Measurements from ENCODE around the gene CELSR1.
"Not testable (repeated sequence)": the region's sequence is repeated elsewhere in the genome, so short reads cannot be mapped to it uniquely, and the experiment has no call there.

Gene CELSR1

DNA sequence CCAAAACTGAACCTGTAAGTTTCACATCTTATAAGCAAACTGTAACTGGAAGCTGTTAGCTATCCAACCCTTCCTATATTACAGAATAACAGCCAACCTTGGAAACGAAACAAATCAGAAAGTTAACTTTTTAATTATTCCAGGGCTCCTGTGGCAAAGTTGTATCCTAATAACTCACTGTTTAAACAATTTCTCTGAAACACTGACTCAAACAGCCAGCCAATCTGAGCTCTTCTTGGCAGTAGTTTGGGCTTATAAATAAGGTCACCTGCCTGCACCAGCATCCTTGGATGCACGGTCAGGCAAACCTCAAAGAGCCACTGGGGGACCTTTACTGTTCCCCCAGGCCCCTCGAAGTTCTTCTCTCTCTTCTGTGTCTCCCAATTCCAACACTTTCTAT, 5.0 kb downstream of the CELSR1 start:
- DNase-seq (ENCODE audit: low read depth), result no peak

DNA sequence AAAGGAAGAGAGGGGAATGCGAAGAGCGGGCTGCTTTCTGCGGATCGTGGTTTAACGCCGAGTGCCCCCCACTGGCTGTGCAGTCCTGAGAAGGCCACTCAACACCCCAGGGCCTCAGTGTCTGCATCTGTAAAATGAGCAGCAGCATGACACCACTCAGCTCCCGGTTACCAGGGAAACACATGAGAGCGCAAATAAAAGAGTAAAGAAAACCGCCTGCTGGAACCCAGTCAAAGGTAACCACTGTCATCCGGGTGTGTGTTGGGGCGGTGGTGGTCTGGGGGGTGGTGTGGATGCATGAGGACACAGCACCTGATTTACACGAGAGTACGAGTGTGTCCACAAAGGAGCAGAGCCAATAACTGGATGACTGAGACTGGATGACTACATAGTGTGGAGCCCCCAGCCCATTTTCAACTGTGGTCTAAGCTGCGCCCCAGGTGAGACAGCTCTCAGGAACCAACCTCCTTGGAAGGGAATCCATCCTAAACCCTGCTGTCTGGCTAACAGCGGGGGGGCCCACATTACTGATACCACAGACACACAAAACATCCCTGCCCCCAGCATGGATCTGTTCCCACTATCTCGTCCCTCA, 5.7 kb downstream of the CELSR1 start:
- DNase-seq (ENCODE audit: low read depth), result no peak

DNA sequence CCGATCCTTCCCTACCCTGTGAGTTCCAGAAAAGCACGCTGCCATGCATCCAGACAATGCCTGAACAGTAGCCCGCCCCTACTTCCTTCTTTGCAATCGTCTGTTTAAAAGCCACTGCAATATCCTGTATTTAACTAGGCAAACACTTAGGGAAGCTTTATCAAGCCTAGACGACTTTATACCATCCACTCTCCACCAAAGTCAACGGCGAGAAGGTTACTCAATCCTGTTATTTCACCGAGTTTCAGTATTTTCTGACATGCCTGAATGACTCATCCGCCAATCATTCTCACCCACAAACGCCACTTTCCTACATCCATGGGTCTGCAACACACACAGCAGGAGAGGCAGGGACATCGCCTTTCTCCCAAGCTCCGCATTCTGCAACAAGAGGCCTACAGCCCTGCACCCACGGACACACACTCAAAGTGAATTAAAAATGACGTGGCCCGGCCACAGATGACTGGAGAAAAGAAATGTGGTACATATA, 9.3 kb downstream of the CELSR1 start:
- no peak for DNase-seq (ENCODE audit: low read depth)

DNA sequence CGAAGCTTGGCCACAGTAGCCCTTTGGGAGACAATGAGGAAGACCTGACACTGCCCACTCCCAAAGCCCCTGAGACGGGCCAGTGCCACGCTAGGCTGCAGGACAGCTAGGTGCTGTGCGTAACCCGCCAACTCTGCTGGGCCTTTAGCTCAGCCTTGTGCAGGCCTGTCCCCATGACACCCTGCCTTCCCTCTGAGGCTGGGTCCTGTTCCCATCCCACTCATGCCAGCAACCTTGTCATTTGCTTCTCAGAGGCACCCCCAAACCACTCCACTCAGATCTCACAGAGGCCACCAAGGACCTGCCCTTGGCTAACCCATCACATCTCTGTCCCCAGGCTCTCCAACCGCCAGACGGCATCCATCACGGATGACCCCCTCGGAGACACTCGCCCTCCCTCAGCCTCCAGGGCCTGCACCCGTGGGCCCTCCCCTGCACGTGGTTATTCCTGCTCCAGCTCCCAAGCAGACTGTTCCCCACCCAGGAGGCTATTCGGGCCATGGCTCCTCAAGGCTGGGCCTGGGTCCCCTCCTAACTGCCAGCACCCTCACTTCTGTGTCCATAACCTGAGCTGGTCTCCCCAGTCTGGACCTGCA, 11.1 kb downstream of the CELSR1 start:
- no peak for DNase-seq (ENCODE audit: low read depth)

DNA sequence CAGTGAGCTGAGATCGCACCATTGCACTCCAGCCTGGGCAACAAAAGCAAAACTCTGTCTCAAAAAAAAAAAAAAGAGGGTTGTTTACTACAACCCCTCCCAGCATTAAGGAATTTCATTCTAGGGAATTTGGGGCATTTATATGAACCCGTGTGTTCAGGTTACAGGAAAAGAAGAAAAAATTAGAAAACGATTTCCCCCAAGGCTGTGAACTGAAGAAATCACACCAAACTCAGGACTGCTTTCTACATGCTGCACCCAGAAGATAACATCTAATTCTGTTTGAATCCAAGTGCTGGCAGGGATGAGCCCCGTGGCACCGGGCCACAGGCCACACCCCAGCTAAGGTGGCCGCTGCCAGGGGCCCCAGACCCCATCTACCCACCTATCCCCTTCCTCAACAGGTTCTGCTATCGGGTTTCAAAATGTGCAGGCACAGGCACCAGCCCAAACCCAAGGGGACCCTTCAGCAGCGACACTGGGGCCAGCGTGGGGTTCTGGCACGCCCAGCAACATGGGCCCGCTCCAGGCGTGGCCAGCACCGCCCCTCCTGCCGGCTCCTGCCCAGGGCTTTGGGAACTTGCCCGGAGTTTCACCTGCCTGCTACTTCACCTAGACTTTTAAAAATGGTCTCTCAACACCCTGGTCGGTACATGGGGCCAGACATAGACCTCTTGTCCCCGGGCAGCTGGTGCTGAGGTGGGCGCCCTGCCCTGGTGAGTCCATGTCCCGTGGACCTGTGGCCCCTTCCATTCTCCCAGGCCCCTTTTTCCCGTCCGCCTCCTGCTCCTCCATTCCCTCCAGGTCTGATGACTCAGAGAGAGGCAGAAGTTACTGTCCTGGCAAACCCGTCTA, 11.8 kb downstream of the CELSR1 start:
- DNase-seq (ENCODE audit: low read depth), result no peak

DNA sequence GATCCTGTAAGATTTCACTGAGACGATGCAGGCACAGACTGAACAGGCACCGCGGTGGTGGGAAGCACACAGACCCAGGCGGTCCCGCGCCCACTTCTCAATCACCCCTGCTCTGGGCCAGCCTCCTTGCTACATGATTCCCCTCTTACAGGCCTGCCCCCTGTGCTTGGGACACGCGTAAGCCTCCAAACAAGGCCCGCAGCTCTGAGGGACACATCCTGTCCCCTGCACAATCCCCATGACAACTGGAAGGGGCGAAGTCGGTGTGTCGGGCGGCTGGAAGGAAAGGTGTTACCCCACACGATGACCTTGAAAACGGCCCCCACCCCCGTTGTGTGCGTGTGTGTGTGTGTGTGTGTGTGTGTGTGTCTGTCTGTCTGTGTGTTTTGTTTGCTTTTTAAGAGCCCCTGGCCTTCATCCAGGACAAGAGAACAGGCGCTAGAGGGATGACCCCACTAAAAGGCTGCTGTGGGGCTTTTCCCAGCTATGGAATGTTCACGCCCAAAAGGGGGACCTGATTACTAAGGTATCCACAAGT, 13.1 kb downstream of the CELSR1 start:
- no peak for DNase-seq (ENCODE audit: low read depth)

DNA sequence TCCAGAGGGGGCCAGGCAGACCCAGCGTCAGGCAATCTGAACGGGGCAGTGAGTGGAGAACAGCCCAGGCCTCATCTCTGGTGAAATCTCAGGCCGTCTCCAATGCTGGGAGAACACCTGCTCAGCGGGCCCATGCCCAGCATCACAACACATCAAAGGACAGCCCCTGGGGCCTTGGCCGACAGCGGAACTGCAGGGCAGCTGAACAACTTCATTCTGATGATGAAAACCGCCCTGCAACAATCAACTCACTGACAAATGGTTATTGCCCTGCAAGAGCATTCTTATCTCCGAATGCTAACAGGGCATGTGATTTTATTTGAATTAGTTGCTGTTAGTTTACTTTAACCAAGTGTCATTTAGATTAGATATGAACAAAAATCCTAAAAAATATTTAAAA, 14.6 kb downstream of the CELSR1 start:
- no peak for DNase-seq (ENCODE audit: low read depth)

DNA sequence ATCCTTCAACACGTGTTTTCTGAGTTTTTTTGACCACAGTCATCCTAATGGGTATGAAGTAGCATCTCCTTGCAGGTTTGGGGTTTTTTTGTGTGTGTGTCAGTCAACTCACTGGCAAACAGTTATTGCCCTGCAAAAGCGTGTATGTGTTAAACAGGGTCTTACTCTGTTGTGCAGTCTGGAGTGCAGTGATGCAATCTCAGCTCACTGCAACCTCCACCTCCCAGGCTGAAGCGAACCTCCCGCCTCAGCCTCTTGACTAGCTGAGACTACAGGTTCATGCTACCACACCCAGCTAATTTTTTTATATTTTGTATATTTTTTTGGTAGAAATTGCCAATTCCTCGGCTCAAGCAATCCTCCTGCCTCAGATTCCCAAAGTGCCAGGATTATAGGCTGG, 15.4 kb downstream of the CELSR1 start:
- DNase-seq (ENCODE audit: low read depth), result no peak

DNA sequence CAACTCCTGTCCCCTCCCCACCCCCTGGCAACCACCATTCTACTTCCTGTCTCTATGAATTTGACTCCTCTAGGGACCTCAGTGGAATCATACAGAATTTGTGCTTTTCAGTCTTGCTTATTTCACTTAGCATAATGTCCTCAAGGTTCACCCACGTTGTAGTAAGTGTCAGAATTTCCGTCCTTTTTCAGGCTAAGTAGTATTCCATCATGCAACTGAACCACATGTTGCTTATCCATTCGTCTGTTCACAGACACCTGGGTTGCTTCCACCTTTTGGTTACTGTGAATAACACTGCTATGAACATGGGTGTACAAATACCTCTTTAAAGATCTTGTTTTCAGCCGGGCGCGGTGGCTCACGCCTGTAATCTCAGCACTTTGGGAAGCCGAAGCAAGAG, 16.5 kb downstream of the CELSR1 start:
- no peak for DNase-seq (ENCODE audit: low read depth)

DNA sequence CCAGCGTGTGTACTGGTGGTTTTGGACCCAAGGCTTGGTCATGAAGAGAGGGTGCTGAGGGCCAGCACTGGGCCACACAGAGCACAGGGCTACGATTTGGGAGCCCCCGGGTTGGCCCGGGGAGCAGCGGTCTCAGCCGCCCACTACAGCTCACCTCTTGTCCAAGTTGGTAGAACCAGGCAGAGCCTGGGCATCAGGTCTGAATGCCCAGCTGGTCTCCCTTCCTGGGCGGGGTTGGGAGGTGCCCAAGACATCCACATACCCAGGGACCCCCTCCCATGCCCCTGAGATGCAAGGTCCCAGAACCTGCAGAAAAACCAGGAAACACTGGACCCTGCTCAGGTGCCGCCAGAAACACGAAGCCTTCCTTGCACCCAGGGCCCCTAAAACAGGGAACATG, 18.0 kb downstream of the CELSR1 start:
- DNase-seq (ENCODE audit: low read depth), result no peak

DNA sequence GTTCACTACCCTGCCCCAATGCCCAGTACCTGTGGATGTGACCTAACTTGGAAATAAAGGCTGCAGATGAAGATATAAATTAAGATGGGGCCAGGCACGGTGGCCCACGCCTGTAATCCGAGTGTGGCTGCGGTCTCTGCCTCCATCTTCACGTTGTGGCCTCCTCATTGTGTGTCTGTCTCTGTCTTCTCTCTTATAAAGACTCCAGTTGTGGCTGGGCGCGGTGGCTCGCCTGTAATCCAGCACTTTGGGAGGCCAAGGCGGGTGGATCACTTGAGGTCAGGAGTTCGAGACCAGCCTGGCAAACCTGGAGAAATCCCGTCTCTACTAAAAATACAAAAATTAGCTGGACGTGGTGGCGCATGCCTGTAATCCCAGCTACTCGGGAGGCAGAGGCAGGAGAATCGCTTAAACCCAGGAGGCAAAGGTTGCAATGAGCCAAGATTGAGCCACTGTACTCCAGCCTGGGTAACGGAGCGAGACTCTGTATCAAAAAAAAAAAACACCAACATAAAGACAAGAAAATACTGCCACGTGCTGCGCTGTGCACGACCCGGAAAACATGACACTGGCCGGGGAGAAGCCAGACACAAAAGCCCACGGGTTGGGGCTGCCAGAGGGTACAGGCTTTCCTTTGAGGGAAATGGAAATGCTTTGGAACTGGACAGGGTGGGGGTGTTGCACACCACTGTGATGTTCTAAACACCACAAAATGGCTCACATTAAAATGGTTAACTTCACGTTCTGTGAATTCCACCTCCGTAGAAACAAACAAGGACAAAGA, 18.7 kb downstream of the CELSR1 start:
- no peak for DNase-seq (ENCODE audit: low read depth)

DNA sequence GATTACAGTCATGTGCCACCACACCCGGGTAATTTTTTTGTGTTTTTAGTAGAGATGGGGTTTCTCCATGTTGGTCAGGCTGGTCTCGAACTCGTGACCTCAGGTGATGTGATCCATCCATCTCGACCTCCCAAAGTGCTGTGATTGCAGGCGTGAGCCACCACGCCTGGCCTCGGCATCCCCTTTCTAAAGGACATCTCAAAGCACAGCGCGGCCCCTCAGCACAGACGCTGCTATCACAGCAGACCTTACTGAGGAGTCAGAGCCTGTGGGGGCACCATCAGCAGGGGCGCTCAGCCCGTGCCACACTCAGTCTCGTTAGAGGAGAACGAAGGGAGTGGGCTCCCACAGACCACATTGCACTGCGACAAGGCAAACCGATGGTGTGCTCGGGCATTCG, 19.4 kb downstream of the CELSR1 start:
- DNase-seq (ENCODE audit: low read depth), result no peak

DNA sequence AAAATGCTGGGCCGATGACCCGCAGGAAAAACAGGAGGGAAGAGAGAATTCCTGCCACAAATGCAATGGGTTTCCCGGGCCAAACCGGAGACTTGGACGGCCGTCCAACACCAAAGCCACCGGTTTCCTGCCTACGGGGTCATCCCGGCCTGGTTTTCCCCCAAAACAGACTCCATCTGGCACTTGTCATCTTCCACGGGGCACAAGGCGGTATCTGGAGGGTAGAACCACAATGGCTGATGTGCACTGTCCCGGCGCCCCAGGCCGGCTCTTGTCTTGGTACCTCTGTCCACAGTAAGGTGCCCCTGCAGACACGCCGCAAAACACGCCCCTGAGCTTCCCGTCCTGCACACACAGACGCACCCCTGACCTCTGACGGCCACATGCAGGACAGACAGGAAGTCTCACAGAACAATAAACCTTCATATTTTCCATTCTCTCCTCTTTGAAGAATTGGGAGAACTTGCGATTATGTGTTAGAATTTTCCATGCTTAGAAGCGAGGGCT, 20.1 kb downstream of the CELSR1 start:
- DNase-seq (ENCODE audit: low read depth), result no peak

DNA sequence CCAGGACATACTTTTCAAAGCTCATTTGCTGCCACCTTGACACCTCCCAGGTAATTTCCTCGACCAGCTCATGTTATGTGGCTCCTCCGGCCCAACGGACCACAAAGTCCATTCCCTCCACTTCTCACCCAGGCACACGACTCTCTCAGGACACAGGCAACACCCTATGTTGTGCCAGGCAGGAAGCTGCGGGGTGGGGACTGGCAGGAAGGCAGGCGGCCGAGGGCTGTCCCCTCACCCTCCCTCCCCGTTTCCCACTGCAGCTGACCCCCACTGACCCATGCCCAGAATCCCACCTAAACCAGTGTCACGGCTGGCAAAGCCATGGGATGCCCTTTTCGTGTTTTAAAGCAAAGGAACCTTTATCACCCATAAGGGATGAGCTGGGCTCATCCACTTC, 20.8 kb downstream of the CELSR1 start:
- no peak for DNase-seq (ENCODE audit: low read depth)

DNA sequence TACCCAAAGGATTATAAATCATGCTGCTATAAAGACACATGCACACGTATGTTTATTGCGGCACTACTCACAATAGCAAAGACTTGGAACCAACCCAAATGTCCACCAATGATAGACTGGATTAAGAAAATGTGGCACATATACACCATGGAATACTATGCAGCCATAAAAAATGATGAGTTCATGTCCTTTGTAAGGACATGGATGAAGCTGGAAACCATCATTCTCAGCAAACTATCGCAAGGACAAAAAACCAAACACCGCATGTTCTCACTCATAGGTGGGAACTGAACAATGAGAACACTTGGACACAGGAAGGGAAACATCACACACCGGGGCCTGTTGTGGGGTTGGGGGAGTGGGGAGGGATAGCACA, 21.3 kb downstream of the CELSR1 start:
- not testable (repeated sequence) for DNase-seq (ENCODE audit: low read depth)

DNA sequence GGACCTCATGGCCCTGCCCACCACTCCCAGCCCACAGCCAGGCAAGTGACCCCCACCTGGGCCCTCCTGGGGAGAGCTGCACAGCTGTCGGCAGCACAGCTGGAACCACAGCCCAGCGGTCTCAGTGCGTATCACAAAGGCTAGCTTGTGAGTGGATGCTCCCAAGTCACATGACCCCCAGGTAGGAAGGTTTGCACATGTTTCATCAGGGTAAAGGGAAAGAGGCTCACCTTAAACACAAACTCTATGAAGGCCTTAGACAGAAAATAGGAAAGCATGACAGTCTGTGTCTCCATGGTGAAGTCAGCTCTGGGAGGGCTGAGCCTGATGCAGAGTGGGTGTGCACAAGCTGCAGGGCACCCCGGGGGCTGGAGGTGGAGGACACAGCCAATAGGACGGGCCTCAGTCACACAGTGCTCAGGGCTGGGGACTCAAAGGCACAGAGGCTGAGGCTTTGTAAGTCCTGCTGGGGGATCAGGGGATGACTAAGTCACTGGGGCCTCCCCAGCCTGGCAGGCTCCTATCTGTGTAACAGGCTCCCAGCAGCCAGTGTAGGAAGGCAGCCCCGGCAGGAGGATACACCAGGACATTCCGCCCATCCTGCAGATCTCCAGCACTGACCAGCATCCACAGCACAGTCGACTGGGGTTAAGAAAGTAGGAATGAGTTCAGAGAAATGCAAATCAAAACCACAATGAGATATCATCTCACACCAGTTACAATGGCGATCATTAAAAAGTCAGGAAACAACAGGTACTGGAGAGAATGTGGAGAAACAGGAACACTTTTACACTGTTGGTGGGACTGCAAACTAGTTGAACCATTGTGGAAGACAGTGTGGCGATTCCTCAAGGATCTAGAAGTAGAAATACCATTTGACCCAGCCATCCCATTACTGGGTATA, 22.0 kb downstream of the CELSR1 start:
- no peak for DNase-seq (ENCODE audit: low read depth)

DNA sequence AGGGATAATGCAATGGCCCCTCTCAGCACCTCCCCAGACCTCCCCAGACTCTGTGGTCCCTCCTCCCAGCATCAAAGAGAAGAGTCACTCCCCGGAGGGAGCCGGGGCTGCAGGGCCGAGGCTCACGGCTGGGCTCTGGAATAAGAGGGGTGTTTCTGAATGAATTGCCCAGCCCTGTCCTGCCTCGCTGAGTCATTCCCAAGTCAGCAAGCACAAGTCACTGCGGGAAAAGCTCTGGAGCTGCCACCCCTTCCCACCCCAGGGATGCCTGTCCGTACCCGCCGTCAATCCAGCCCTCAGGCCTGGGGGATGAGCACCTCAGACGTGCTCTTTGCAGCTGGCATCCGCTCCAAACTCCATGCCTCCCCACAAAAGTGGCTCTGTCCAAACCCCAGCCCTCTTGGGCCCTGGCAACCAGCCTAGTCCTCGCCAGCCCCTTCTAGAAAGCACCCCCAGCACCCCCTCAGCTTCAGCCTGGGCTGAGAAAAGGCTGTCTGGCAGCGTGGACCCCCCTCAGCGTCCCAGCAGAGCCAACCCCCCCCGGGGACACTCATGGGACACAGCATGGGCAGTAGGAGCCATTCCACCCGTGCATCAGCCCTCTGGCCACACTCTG, 22.7 kb downstream of the CELSR1 start:
- DNase-seq (ENCODE audit: low read depth), result no peak

DNA sequence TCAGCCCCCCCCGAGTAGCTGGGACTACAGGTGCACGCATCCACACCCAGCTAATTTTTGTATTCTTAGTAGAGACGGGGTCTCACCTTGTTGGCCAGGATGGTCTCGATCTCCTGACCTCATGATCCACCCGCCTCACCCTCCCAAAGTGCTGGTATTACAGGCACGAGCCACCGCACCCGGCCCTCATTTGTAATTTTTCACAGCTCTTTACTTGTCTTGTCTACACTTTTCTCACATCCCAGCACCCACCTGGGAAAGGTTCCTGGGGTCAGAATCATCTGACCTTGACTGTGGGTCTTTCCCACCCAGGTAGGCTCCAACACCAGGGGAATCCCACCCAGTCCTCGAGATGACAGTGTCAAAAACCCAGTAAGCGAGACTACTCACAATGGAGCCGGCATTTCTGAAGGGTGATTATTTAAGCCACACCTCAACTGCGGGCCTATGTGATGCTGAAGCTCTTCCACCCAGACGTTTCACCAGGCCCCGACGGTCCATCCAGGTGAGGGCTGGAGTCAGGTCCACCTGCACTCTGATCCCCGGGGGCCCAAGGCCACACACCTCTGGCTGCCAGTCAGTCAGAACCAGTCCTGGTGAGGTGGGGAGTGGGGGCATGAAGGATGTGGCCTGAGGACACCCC, 23.4 kb downstream of the CELSR1 start:
- DNase-seq (ENCODE audit: low read depth), result no peak

DNA sequence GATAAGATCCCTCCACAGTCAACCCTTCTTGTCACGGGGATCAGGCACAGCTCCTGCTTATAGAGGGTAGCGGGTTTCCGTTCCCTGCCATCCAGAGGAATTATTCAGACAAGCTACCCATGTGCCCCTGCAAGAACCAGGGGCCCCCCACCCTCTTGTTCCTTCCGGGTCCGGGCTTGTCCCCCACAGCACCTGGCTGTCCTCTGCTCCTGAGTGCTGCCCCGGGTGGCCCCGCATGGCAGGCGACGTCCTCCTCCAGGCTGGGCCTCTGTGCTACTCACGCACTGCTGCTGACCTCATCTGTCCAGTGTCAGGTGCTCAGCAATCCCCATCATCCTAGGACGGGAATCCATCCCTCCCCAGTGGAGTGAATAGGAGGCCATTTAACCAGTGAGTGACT, 24.7 kb downstream of the CELSR1 start:
- no peak for DNase-seq (ENCODE audit: low read depth)

DNA sequence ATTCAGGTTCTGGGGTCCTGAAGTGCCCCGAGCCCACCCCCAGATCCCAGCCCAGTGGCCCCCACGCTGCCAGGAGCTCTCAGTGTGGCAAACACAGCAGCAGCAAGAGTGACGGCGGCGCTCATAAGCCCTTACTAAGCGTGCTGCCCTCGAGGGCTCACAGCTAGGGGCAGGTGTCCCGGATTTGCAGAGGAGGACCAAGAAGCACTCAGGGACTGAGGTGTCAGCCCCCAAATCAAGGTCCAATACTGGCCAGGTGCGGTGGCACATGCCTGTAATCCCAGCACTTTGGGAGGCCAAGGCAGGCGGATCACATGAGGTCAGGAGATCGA, 25.4 kb downstream of the CELSR1 start:
- DNase-seq (ENCODE audit: low read depth), result no peak

All from activated T-cell treated with anti-CD3 and anti-CD28 coated beads for 24 hours (primary cell).